Measurements from ENCODE around the gene GPR84.

DNA sequence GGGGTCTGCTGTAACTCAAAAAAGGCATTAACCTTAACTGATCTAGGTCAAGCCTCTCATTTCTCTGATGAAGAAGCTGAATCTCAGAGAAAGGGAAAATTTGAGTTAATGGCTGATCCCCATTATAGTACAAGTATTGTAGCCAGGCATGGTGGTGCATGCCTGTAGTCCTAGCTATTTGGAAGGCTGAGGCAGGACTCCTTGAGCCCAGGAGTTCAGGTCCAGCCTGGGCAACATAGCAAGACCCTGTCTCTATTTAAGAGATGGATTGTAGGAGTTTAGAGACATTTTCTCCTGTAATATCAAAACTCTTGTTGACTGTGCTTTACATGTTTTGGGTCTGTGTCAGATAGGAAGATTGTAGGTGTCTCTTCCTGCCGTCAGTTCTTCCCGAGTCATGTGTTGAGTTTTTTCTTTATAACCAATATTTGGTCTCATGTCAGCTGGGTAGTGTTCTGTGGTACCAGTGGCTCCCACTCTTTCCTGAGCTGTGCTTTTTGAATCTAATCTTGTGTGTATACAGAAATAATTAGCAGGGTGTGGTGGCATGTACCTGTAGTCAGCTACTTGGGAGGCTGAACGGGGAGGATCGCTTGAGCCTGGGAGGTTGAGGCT is 30.8 kb downstream of the GPR84 start:
- TF ChIP-seq EZH2 (IDR thresholded peaks at IDR 0.05; ENCODE audit: insufficient read depth, poor library complexity, severe bottlenecking): no peak
- no peak for TF ChIP-seq EZH2phosphoT487 (IDR thresholded peaks at IDR 0.05; ENCODE audit: insufficient read depth, low read depth)
